HK-2 (cell line): ENCODE measurements around the gene GLP1R.
"Not testable (repeated sequence)": the region's sequence is repeated elsewhere in the genome, so short reads cannot be mapped to it uniquely, and the experiment has no call there.

Source experiments
- DNase-seq: peaks from one replicate; pipeline ENCODE4 v3.0.0-alpha.2; 2018; ENCODE audit not compliant: unreplicated experiment

GLP1R gene

DNA sequence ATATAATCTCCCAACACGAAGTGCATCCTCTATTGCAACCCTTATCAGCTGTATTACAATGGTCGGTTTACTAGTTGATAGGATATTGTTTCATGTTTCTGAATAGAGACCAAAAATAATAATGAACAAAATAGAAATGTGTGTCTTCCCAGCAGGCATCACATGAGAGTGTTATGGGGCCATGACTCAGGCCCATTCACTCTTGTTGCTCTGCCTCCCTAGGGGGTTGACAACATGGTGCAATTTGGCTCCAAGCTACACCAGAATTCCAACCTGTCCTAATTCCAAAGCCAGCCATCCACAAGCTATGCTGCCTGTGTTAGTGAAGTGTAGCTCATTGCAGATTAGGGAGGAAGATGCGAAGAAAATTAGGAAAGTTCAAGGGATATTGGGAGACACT lies 79.5 kb downstream of the GLP1R start:
- no peak for DNase-seq

DNA sequence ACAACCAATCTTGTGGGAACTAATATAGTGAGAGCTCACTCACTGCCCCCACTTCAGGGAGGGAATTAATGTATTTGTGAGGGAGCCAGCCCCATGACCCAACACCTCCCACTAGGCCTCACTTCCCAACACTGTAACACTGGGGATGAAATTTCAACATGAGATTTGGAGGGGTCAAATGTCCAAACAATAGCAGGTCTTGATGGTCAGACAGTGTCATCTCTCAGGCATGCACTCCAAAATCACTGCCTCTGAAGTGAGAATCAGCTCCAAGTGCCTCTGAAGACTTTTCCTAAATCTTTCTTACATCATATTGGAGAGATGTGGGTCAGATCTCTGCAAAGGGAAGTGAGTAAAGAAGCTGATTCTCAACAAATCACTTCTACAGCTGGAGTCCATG lies 80.3 kb downstream of the GLP1R start:
- DNase-seq = no peak

GRCh38 chr6:39130691-39131090 lies 82.1 kb downstream of the GLP1R start:
- DNase-seq = no peak

GRCh38 chr6:39134761-39135160 lies 86.2 kb downstream of the GLP1R start:
- not testable (repeated sequence) for DNase-seq

- DNase-seq = not testable (repeated sequence)
These were observed 87.6 kb downstream of the GLP1R start for GRCh38 chr6:39136207-39136606.

DNA sequence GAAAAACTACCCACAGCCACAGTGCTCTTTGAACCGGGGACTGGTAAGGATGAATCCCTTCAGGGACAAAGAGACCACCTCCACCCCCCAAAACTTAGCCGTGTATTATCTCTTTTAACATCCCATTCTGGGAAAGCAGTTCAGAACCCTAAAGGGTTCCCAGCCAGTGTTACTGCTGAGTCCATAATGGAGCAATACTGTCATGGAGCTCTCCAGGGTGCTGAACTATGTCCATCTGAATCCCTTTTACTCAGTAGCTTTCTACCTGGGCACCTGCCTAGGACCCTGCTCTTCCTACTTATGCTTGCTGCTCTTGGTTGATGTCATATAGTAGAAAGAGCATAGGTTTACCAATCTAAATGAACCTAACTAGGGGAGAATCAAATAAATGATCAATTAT lies 88.7 kb downstream of the GLP1R start:
- DNase-seq = peak; percentile 39
